GM06990 (cell line): ENCODE data around the gene TRIM9.

ENCODE experiments used
- DNase-seq: peaks from one replicate; pipeline ENCODE4 v3.0.0-alpha.2; 2011; ENCODE audit not compliant: insufficient read length; ENCODE audit errors: extremely low read depth
- H3K27me3 ChIP-seq: replicated peaks from 2 replicates; pipeline ENCODE4 v1.6.0; 2011; ENCODE audit warnings: low read length; ENCODE audit not compliant: control insufficient read depth, insufficient read depth
- H3K36me3 ChIP-seq: 2 replicates; pipeline ENCODE4 v1.5.1; 2011; ENCODE audit warnings: low read length; ENCODE audit not compliant: control insufficient read depth, insufficient read depth
- H3K4me3 ChIP-seq: replicated peaks from 2 replicates; pipeline ENCODE4 v1.5.1; 2011; ENCODE audit warnings: low read depth, mild to moderate bottlenecking, control low read depth, low read length
- CTCF ChIP-seq: IDR thresholded peaks from 2 replicates; pipeline ENCODE4 v1.5.1; 2011; ENCODE audit warnings: low read length, control low read depth, mild to moderate bottlenecking, inconsistent platforms; ENCODE audit not compliant: insufficient read depth, poor library complexity, severe bottlenecking

TRIM9 gene

DNA sequence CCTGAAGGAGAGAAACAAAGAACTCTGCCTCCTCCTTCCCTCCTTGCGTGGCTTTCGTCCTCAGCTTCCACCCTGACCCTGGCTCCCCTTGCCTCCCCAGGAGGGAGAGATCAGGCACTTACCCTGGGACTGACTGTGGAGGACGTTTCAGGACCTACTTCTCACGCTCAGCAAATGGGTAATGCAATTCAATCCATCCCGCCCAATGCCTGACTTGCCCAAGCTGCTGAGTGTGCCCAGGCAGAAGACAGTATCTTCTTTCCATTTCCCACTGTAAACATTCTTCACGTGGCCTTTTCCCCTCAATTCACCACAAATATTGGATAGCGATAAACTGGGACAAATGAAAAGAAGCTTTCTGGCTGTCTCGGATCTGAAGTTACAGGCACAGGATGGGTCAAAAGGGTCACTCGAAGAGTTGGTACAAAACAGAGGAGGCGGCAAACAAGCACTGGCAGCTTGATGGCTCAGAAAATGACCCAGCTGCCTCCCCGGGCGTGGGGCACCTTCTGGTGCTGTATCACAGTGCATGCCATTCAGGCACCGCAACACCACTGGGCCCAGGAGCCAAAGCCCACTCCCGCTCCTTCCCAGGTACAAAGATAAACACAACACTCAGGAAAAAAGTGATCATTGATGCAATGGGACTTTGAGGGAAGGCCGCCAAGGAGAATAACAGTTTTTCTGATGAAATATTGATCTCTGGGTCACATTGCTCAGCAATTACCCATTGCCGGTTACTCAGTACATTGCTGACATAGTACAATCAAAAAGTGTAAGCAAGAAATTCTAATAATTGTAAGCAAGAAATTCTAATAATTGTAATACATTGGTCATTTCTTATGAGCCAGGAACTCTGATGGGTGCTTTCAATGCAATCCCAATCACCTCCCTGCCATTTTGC is 65.8 kb downstream of the TRIM9 start:
- Histone ChIP-seq H3K4me3 (no peak overlapping the region), H3K36me3 (no peaks in the 10 kb centered on the region), H3K27me3 (no peaks in the 10 kb centered on the region)
- DNase-seq: no peak
- no peak for TF ChIP-seq CTCF

DNA sequence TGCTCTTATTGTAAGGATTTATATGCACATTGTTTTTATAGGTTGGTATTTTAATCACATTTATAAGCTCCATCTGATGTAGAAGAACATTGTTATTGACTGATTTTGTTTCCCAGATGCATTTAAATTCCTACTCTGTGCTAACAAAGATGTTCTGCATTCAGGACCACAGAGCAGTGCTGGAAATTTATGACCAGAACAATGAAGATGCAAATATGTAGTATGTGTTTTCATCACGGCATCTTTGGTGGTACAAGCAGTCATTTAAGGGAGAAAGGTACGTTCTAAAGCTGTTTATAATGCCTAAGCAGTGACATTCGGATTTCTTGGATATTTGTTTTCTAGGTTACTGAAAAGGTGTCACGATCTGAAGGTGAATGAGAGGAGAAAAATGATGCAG is 66.5 kb downstream of the TRIM9 start:
- no peak overlapping the region for H3K4me3 ChIP-seq
- TF ChIP-seq CTCF: no peak
- no peaks in the 10 kb centered on the region for H3K36me3 ChIP-seq
- no peak for DNase-seq
- H3K27me3 ChIP-seq: no peaks in the 10 kb centered on the region

DNA sequence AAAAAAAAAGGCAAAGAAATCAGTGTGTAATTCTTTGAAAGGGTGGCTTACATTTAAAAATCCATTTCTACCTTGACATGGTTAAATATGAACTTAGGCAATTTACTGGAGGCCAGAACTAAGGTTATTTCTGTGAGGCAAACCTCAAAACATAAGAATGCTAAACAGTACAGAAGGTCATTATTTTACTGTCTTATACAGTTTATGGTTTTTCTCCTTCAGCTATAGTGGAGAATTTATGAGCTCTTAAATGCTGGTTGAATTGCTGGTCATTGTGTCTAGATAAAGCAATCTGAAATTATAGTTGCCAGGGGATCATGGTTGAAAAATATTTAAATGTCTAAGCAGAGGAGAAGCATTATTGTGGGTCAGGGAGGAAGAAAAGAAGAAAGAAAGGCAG is 70.5 kb downstream of the TRIM9 start:
- no peak for DNase-seq
- H3K4me3 ChIP-seq: no peak overlapping the region
- no peaks in the 10 kb centered on the region for H3K27me3 ChIP-seq
- TF ChIP-seq CTCF: no peak
- no peaks in the 10 kb centered on the region for H3K36me3 ChIP-seq

GRCh38 chr14:51023964-51024363 is 70.9 kb downstream of the TRIM9 start:
- DNase-seq: no peak

GRCh38 chr14:51022769-51023168 is 72.1 kb downstream of the TRIM9 start:
- no peak overlapping the region for H3K4me3 ChIP-seq
- H3K36me3 ChIP-seq: no peaks in the 10 kb centered on the region
- DNase-seq: no peak
- H3K27me3 ChIP-seq: no peaks in the 10 kb centered on the region
- no peak for TF ChIP-seq CTCF

More at GRCh38 chr14:51023964-51024363, 70.9 kb downstream of the TRIM9 start:
- no peak overlapping the region for H3K4me3 ChIP-seq
- TF ChIP-seq CTCF: no peak
- no peaks in the 10 kb centered on the region for H3K27me3 ChIP-seq
- no peaks in the 10 kb centered on the region for H3K36me3 ChIP-seq
